ENCODE data around the gene KLHL15.

The KLHL15 gene

DNA sequence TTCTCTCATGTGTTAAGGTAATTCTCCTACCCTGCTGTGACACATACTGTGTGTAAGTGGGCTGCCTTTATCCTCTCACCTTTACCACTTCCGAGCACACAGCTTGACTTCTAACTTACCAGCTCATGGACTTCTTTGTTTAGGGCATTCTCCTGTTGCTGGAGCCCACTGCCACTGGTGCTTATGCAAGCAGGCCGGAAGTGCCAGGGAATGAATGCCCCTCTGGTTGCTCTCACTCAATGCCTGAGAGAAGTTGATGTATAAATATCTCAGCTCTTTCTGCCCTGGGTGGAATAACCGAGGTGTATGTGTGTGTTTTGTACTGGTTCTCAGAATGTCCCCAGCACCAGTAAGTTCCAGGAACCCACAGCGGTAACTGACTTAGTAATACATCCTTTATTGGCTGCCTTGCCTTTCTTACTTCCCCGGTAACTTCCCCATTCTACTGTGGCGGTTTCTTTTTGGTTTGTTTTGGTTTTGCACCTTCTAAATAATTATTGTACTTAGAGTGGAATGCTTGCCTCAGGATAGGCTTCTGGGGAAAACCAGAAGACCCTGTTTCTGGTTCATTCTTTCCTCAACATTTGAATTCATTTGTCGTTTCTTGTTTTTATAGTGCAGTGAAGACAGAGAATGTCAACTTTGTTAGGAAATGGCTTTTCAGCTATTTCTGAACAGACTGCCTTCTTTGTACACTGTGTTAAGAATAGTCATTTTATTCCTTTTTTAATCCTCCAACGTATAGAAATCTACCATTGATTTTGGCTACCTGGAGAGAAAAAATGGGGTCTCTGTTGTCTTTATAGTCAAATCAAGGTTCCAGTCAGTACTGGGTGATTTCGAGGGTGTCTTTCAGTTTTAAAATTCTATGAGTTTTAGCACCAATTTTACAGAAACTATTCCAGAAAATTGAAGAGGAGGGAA is 73.7 kb downstream of the KLHL15 start:
- Histone ChIP-seq H3K27ac (ENCODE audit: low read length) (peak overlapping the region; percentile 98), H3K9me3 (ENCODE audit: insufficient read depth, low read length, severe bottlenecking) (no peaks in the 10 kb centered on the region), H3K4me3 (ENCODE audit: low read depth in 1 of 2, low read length in 2 of 2) (peak overlapping the region; percentile 36 to 62; a peak in 3 of 4 replicates), H3K27me3 (ENCODE audit: insufficient read depth, low read length, poor library complexity) (no peaks in the 10 kb centered on the region), H3K4me1 (ENCODE audit: insufficient read depth, low read length) (peaks cover 32% of the 10 kb centered on the region), H2AFZ (ENCODE audit: low read depth, low read length) (peak overlapping the region; percentile 78), H3K4me2 (ENCODE audit: insufficient read depth, low read length) (peak overlapping the region; percentile 75), H3K79me2 (ENCODE audit: insufficient read depth, low read length) (peaks cover 15% of the 10 kb centered on the region; the same call in 1 of the 2 replicates), H3K36me3 (ENCODE audit: insufficient read depth, low read length) (no peaks in the 10 kb centered on the region), H3K9ac (ENCODE audit: low read depth, low read length) (peak overlapping the region; percentile 74), H4K20me1 (ENCODE audit: insufficient read depth, low read length) (no peaks in the 10 kb centered on the region)
- ATAC-seq (ENCODE audit: insufficient read depth, low read depth) (peak; percentile 87), DNase-seq (peak; percentile 71)
- TF ChIP-seq, protein P1, sequence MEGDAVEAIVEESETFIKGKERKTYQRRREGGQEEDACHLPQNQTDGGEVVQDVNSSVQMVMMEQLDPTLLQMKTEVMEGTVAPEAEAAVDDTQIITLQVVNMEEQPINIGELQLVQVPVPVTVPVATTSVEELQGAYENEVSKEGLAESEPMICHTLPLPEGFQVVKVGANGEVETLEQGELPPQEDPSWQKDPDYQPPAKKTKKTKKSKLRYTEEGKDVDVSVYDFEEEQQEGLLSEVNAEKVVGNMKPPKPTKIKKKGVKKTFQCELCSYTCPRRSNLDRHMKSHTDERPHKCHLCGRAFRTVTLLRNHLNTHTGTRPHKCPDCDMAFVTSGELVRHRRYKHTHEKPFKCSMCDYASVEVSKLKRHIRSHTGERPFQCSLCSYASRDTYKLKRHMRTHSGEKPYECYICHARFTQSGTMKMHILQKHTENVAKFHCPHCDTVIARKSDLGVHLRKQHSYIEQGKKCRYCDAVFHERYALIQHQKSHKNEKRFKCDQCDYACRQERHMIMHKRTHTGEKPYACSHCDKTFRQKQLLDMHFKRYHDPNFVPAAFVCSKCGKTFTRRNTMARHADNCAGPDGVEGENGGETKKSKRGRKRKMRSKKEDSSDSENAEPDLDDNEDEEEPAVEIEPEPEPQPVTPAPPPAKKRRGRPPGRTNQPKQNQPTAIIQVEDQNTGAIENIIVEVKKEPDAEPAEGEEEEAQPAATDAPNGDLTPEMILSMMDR (IDR thresholded peaks at IDR 0.05; ENCODE audit: borderline replicate concordance, extremely low read depth, low read length, poor library complexity, severe bottlenecking) = no peak
- TF ChIP-seq EZH2 (IDR thresholded peaks at IDR 0.05; ENCODE audit: borderline replicate concordance, low read depth, low read length, severe bottlenecking) = no peak

- ATAC-seq (ENCODE audit: insufficient read depth, low read depth) (no peak), DNase-seq (no peak)
- no peaks in the 10 kb centered on the region for H3K9me3 ChIP-seq (ENCODE audit: insufficient read depth, low read length, severe bottlenecking)
- peak overlapping the region; percentile 74 for H3K9ac ChIP-seq (ENCODE audit: low read depth, low read length)
- H2AFZ ChIP-seq (ENCODE audit: low read depth, low read length) = peak overlapping the region; percentile 78
- peaks cover 32% of the 10 kb centered on the region for H3K4me1 ChIP-seq (ENCODE audit: insufficient read depth, low read length)
- peak overlapping the region; percentile 36 to 62; a peak in 3 of 4 replicates for H3K4me3 ChIP-seq (ENCODE audit: low read depth in 1 of 2, low read length in 2 of 2)
- TF ChIP-seq, protein P1 (IDR thresholded peaks at IDR 0.05; ENCODE audit: borderline replicate concordance, extremely low read depth, low read length, poor library complexity, severe bottlenecking) = no peak
- TF ChIP-seq EZH2 (IDR thresholded peaks at IDR 0.05; ENCODE audit: borderline replicate concordance, low read depth, low read length, severe bottlenecking) = no peak
- peak overlapping the region; percentile 75 for H3K4me2 ChIP-seq (ENCODE audit: insufficient read depth, low read length)
- H3K27me3 ChIP-seq (ENCODE audit: insufficient read depth, low read length, poor library complexity) = no peaks in the 10 kb centered on the region
- peak overlapping the region; percentile 98 for H3K27ac ChIP-seq (ENCODE audit: low read length)
- peaks cover 15% of the 10 kb centered on the region; the same call in 1 of the 2 replicates for H3K79me2 ChIP-seq (ENCODE audit: insufficient read depth, low read length)
- H3K36me3 ChIP-seq (ENCODE audit: insufficient read depth, low read length) = no peaks in the 10 kb centered on the region
- H4K20me1 ChIP-seq (ENCODE audit: insufficient read depth, low read length) = no peaks in the 10 kb centered on the region
Observed at GRCh38 chrX:23952391-23952790, 74.6 kb downstream of the KLHL15 start.

GRCh38 chrX:23945206-23945605 is 81.8 kb downstream of the KLHL15 start:
- H3K36me3 ChIP-seq (ENCODE audit: insufficient read depth, low read length) = 0 out of 2 replicates have a peak, but pooled peaks cover 3% of the 10 kb centered on the region
- no peaks in the 10 kb centered on the region for H4K20me1 ChIP-seq (ENCODE audit: insufficient read depth, low read length)
- TF ChIP-seq, protein P1 (IDR thresholded peaks at IDR 0.05; ENCODE audit: borderline replicate concordance, extremely low read depth, low read length, poor library complexity, severe bottlenecking) = no peak
- TF ChIP-seq EZH2 (IDR thresholded peaks at IDR 0.05; ENCODE audit: borderline replicate concordance, low read depth, low read length, severe bottlenecking) = no peak
- H3K9ac ChIP-seq (ENCODE audit: low read depth, low read length) = no peak overlapping the region
- H3K27ac ChIP-seq (ENCODE audit: low read length) = no peak overlapping the region
- H3K4me3 ChIP-seq (ENCODE audit: low read depth in 1 of 2, low read length in 2 of 2) = no peak overlapping the region
- H3K4me1 ChIP-seq (ENCODE audit: insufficient read depth, low read length) = no peaks in the 10 kb centered on the region
- H2AFZ ChIP-seq (ENCODE audit: low read depth, low read length) = no peak overlapping the region
- ATAC-seq (ENCODE audit: insufficient read depth, low read depth) = no peak
- no peak overlapping the region for H3K4me2 ChIP-seq (ENCODE audit: insufficient read depth, low read length)
- no peaks in the 10 kb centered on the region for H3K27me3 ChIP-seq (ENCODE audit: insufficient read depth, low read length, poor library complexity)
- H3K79me2 ChIP-seq (ENCODE audit: insufficient read depth, low read length) = no peaks in the 10 kb centered on the region
- H3K9me3 ChIP-seq (ENCODE audit: insufficient read depth, low read length, severe bottlenecking) = no peaks in the 10 kb centered on the region
- DNase-seq = no peak

All from DND-41 (cell line).